ENCODE measurements around the gene MTR.
A peak's percentile ranks its signal among the peaks of the same experiment; 100 is the strongest.
"Not testable (repeated sequence)": the region's sequence is repeated elsewhere in the genome, so short reads cannot be mapped to it uniquely, and the experiment has no call there.

MTR gene

GRCh38 chr1:236865818-236866155, 70.7 kb downstream of the MTR start:
- no peak for DNase-seq

- DNase-seq = peak in 4 of 5 donors; percentile 10 to 65 (median 19)
Measured at GRCh38 chr1:236868625-236869467, 73.8 kb downstream of the MTR start.

GRCh38 chr1:236869911-236870310, 74.8 kb downstream of the MTR start:
- DNase-seq = no peak

DNA sequence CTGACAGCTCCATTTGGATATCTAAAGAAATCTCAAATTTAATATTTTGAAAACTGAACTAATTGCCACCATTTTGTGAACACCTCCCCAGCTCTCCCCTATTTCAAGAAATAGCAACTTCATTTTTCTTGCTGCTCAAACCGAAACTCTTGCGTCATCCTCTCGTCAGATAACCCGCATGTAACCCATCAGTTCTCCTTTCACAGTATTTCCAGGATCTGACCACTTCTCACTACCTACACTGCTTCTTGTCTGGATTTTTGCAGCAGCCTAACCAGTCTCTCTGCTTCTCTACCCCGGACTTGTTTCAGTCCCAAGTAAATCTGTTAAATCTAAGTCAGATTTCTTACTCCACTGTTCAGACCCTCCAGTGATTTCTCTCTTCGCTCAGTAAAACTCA, 75.6 kb downstream of the MTR start:
- peak in 1 of 5 donors; percentile 46 for DNase-seq

DNA sequence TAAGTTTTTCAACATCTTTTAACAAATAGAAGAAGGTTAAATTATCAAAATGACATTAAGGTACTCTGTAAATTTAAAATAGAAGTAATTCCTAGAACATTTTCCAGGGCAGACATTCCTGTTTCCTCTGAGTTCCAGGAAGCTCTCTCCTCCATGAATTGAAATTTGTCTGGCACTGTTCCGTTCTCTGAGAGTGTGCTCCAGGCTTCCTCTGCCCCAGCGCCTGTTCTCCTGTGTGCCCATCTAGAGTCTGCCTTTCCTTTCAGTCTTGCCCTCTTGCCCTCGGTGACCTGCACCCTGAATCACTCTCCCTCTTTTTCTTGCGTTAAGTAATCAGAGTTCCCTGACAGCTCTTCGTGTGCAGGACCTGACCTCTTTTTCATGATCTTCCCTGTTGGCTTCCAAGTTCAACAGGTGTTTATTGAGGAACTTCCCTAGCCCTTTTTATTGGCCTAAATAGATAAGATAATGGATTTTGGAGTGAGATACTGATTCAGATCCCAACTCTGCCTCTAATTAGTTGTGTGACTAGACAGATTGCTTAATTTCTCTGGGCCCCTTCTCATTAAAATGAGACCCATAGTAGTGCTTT, 77.1 kb downstream of the MTR start:
- DNase-seq = no peak

- no peak for DNase-seq
Measured at GRCh38 chr1:236875975-236876374, 80.9 kb downstream of the MTR start.

DNA sequence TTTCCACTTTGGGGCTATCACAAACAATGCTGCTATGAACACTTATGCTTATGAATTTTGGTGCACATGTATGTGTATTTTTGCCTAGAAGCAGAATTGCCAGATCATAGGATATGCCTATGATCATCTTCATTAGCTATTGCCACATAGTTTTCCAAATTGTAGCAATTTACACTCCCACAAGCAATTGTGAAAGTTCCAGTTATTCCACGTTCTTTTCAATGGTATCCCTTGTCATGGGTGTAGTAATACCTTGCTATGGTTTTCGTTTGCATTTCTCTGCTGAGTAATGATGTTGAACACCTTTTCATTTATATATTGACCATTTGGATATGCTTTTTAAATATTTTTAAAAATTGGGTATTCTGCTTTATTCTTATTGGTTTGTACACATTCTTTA, 82.6 kb downstream of the MTR start:
- DNase-seq = no peak

DNA sequence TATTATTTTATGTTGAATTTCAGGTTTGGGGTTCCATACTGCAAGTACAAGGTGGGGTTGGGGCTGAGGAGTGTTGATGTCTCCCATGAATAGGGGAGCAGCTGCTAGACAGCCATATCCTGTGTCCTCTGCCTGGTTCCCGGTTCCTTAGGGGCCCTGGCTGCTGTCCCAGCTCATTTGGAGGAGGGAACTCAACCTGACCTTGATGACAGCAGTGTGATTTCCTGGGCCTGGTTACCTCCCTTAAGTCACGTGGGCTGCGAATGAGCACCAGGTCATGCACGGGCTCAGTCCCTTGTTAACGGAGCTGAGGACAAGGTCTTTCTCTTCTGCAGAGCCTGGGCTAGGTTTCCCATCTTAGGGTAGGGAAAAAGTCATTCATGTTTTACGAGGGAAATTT, 85.1 kb downstream of the MTR start:
- no peak for DNase-seq

- DNase-seq = no peak
Measured at GRCh38 chr1:236882678-236883077, 87.6 kb downstream of the MTR start.

- DNase-seq = no peak
Measured at GRCh38 chr1:236886199-236886598, 91.1 kb downstream of the MTR start.

DNA sequence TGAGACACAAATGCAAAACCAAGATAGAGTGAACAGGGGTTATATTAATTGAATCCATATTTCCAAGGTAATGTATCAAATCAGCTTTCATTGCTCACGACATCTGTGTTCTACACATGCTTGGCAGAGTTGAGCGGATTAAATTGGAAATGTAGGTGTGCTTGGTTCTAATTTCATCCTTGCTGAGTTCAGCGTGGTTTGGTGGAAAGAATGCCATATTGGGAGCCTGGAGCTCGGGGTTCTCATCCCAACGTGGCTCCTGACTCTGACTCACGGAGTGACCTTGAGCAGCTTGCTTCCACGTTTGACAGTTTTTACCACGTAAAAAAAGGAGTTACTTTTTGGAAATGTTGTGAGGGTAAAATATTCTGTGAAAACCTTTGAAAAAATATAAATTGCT, 92.0 kb downstream of the MTR start:
- DNase-seq = no peak

GRCh38 chr1:236888126-236888525, 93.0 kb downstream of the MTR start:
- DNase-seq = no peak

DNA sequence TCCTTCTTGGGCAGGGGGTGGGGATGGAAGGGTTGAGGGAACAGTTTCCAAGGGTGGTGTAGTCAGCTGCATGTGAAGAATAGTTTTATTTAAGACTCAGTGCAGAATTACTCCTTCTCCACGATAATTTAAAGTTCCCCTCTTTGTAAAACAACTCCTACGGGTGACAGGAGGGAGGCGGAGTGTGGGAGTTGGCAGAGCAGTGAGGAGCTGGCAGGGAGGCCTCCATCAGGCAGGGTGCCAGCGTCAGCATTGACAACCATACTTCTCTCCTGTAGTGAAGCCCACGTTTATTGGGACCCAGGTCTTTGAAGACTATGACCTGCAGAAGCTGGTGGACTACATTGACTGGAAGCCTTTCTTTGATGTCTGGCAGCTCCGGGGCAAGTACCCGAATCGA, 93.8 kb downstream of the MTR start:
- DNase-seq = no peak

DNA sequence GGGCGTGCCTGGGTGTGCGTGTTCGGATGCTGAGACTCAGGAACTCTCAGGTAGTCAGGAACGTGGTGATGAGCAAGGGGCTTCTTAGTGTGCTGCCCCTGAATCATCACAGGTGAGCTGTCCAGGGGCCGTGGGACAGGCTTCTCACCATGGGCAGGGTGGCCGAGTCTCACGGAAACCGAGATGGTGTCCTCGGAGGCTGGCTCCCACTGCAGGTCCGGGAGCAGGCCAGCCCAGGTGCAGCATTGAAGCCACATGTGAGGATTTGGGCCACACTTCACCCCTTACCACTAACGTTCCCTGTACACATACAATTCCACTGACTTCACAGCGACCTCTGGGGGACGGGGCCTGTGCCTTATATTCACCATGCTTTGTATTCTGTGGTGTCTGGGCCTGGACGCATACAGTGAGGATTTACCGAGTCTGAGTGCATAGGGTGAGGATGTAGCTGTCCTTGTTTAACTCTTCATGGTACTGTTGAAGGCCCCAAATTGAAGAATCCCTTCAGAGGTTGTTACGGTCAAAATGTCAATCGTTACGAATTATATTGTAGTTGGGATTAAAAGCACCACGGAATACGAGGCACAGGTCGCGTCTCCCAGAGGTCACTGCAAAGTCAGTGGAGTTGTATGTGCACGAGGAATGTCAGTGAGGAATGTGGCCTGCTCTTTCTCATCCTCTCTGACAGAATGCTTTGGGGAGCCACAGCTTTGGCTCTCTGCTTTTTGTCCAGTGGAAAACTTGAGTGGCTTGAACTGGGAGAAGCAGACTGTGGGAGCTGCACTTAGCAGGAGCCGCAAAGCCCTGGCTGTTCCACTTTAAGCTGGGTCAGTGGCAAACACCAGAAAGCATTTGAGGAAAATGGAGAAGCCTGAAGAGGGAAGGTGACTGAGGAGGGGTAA, 95.3 kb downstream of the MTR start:
- DNase-seq = no peak

DNA sequence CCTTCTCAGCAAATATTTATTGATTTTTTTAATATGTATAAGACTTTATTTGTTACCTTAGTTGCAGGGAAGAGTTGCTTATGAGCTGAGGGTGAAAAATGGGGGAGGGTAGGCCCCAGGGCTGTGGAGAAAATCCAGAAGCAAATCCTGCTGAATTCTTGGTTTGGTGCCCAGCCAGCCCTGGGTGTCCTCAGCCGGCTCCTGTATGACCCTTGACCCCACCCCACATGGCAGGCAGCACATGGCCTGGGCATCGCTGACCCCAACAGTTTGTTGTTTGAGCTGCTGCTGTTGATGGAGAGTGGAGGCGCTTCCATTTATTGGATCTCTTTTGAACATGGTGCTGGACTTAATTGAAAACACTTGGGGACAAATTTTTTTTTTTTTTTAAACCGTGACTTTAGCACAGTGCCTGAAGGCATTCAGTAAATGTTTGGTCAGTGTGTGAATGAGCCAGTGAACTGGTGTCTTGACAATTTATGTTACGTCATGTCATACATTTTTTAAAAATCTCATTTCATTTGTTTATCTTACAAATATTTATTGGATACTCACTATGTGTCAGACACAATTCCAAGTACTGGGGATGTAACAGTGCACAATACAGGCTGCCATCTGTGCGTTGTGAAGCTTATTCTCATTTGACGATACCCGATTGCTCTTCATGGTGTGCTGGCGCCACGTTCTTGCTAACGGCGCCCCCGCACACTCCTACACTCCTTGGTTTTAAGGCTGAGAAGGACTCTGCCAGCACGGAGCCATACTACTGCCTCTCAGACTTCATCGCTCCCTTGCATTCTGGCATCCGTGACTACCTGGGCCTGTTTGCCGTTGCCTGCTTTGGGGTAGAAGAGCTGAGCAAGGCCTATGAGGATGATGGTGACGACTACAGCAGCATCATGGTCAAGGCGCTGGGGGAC, 98.8 kb downstream of the MTR start:
- DNase-seq = no peak

- no peak for DNase-seq
Measured at GRCh38 chr1:236895665-236896387, 100.7 kb downstream of the MTR start.

GRCh38 chr1:236896716-236897115, 101.6 kb downstream of the MTR start:
- DNase-seq = no peak

- no peak for DNase-seq
Measured at GRCh38 chr1:236904892-236905741, 110.0 kb downstream of the MTR start.

DNA sequence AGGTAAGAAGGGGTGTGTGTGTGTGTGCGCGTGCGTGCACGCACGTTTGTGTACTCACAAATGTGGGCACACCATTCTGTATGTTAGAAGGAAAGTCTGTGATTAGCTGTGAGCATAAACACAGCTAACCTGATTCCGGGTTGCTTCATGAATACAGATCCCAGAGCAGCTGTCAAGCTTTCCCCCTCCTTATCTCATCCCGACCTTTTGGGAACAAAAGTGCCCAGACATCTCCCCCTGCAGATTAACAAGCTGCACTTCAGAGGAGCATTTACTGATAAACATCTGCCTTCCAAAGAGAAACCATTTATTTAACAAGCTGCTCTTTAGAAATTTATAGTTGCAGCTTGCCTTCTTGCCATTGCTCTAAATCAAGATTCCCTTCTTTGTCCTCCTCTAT, 112.1 kb downstream of the MTR start:
- no peak for DNase-seq

- no peak for DNase-seq
Measured at GRCh38 chr1:236908669-236909068, 113.6 kb downstream of the MTR start.

DNA sequence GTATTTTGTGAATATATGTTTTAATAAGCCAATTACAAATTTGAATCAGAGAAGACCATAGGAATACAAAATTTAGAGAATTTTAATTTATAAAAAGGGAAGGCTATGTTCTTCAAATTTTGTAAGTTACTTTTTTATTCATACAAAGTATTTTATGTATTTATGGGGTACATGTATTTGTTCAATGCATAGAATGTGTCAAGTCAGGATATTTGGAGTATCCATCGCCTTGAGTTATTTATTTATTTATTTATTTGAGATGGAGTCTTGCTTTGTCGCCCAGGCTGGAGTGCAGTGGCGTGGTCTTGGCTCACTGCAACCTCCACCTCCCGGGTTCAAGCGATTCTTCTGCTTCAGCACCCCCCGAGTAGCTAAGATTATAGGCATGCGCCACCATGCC, 116.0 kb downstream of the MTR start:
- not testable (repeated sequence) for DNase-seq
